HG03457 (cell line): ENCODE results near the gene USP10.
A peak's percentile ranks its signal among the peaks of the same experiment; 100 is the strongest.

Experiments used
- ATAC-seq: cut with Tn5 transposase; IDR thresholded peaks from one replicate; pipeline ENCODE4 v1.9.1; 2021; ENCODE audit warnings: moderate number of reproducible peaks; ENCODE audit not compliant: unreplicated experiment

Gene USP10

DNA sequence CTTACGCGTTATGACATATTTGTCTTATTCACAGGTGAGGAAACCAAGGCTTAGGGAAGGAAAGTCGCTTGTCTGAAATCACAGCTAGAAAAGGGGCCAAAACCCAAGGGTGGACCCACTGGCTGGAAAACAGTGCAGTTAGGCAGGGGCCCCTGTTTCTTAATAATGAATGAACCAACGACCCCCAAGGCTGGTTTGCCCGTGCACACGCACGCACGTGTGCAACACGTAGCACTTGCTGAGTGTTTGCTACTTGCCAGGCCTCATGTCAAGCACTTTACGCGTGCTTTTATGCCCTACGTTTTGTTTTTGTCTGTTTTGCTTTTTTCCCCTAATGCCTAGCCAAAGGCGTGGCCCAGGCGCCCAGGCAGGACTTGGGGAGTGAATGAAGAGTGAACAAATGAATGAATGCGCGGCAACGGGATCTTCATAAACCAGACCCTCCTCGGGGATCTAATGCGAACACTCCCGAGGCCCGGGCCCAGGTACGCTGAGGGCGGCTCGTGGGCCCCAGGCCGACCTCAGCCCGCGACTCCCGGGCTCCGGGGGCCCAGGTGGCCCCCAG lies 571 bp upstream of the USP10 start:
- no peak for ATAC-seq

DNA sequence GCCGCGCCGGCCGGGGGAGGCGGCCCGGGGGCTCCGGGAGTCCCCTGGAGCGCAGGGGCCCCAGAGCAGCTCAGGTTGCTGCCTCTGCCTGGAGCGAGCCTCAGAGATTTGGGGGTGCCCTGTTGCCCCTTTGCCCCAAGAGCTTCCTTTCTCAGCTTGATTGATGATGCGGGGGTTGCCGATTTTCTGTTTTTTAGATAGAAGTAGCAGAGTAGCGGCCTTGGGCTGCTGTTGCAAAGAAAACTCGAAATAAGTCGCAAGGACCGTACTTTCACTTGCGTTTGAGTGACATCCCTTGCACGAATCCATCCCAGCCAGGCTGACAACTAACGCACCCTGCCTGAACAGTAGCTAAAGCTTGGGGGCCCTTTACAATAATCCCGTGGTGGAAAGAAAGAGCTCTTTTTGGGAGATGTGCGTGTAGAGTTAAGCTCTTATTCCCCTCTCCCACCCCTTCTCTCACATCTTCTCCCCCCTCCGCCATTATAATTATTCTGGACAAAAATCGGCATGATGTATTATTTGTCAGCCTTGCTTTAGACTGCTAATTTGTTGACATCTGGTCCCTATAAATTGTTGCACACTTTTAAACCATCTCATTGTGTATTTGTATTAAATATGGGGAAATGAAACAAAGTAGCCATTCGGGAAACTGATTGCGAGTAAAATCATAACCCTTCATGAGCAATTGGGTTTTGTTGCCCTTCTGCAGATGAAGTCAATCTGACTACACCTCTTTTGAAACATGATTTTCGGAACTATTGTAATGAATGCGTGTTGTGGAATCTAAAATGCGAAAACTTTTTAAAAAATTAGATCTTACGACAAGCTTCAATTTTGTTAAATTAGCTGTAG lies 873 bp downstream of the USP10 start:
- ATAC-seq: peak; percentile 24

DNA sequence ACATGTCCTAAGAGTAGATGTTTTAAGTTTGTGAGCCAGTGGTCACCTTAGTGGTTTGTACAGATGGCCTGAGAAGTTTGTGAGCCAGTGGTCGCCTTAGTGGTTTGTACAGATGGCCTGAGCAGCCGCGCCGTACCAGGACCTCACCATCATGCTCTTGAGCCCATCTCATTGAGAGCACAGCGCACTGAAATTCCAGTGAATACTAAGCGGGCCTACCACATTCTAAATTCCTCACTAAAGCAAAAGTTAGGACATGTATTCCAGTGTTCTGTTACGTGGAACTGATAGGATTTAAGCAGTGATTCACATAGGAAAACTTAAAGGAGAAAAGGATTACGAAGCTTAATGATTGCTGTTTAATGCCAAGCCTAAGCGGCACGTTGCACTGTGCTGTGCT lies 3.9 kb downstream of the USP10 start:
- ATAC-seq: no peak

- ATAC-seq: no peak
These were observed 4.5 kb downstream of the USP10 start for GRCh38 chr16:84704253-84704652.

DNA sequence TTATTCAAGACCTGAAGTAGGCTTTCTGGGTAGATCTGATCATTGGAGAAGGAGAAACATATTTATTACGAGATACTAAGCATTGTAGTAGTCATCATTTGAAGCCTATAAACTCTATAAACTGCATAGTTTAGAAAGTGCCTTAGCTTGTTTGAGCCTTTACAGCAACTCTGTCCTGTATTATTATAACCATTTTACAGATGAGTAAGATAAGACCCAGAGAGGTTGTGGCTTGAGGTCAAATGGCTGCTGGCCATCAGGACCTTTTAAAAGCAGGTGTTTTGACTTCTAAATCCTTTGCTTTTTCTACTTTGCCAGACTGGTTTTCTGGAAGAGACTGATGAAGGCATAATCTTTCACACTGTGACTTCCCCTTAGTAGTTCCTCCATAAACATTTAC lies 7.1 kb downstream of the USP10 start:
- no peak for ATAC-seq

GRCh38 chr16:84709609-84710008 lies 9.8 kb downstream of the USP10 start:
- no peak for ATAC-seq

DNA sequence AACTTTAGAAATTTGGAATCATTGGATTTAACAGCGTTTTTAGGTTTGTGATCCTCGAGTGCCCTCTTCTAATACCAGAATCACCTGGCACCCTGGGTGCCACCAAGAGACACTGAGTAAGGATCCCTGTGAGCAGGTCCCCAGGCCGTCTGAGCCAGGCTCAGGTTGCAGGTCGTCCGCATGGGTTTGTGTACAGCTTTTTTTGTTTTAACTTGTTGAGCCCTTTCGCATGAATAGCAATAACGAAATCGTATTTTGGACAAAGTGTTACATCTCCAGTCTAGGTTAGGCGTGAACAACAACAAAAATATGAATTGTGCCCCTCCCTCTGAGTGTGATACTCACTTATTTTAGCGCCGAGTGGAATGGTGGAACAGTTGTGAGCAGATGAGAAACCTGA lies 10.9 kb downstream of the USP10 start:
- ATAC-seq: no peak

DNA sequence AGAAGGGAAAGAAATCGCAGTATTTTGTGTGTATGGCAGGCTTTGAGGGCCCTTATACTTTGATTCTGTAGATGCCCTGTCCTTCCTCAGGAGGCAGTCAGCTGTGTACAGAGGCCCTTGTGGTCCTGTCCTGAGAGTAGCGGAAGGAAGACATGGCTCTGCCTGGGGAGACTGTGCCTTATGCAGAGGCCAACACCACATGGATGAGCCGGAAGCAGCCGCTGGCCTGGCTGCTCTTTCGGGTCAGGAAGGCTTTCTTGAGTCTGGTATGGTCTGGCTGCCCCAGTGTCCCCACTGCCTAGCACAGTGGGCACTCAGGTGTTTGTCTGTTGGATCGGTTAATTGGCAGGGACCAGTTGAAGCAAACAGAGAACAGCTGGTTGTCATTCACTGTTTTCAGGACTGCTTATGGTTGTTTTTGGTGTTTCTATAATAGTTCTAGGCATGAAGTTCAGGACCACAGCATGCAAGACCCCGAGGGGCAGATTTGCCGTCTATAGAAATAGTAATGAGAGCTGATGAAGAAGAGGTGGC lies 12.4 kb downstream of the USP10 start:
- ATAC-seq: no peak

DNA sequence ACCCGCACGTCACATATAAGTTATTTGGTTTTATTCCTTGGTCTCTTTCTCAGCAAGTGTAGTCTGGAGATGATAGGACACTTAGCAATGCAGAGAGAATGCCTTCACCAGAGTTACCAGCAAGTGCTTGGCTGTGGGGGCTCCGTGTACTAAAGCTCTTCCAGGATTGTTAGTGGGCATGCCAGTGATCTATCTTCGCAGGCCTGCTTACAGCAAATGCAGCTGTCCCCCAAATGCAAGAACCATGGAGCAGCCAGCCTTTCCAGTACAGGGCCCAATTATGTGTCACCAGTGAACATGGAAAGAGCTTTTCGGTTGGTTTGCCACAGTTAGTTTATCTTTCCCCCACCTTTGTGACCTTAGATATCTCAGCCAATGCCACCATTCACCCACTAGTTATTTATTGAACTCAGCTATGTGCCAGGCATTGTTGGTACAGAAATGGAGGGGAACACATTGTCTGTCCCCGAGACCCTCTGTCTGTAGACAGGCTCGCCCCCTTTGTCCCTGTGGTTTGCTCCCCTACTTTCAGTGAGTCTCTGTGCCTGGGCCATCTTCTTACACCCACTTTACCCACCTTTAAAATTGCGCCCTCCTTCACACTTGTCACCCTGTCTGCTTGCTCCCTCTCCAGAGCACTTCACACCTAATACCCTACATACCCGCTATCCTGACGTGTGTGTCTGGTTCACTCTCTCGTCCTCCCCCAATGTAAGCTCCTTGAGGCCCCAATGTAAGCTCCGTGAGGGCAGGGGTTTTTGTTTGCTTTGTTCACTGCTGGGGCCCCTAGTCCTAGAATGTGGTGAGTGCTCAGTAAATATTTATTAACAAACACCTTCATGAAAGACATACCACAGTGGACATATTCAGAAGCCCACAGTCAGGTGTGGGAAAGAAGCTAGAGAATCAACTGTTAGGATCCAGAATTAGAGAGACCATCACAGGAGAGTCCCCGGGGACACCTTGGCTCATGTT lies 13.3 kb downstream of the USP10 start:
- ATAC-seq: no peak

DNA sequence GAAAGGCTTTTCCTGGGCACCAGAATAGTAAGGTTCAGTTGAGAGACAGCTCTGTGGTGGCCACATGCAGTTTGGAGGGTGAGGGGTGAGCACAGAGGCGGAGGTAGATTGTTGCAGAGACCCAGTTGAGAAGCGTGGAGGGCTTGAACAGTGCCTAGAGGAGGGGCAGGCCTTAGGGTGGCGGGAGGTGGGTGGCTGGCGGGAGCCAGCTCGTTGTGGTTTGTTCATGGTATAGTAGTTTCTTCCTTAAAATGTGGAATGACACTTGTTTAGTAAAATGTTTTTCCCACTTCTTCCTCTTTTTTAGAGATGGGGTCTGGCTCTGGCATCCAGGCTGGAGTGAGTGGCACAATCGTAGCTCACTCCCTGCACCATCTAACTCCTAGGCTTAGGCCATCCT lies 14.2 kb downstream of the USP10 start:
- ATAC-seq: no peak

DNA sequence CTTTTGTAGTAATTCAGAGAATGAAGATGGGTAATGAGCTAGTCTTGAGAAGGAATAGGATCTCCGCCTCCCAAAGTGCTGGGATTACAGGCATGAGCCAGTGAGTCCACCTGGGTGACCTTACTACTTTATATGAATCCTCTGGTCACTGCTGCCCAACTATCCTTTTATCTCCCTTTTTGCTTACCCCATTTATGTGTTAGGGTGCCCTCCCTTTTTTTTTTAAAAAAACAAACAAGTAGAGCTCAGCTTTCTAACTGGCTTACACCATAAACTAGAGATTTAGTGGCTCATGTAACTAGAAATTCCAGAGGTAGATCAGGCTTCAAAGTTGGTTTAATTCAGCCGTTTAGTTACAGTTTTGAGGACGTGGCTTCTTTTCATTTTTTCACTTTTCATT lies 15.6 kb downstream of the USP10 start:
- ATAC-seq: no peak

DNA sequence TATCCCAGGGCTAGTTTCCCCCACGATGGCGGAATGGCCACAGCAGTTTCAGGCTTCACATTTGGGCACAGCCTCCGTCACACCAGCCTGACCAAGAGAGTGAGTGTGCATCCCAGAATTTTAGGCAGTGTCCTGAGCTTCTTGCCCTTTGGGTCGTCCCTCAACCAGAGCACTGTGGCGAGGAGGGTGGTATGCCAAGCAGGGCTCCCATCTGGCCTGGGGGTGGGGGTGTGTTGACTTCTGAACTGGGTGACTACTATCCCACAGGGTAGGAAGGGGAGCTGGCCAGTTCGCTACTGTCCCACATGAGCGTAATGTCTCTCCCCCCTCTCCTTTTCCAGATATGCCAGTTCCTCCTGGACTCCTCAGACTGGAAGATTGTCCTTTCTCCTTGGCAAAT lies 16.1 kb downstream of the USP10 start:
- ATAC-seq: no peak

DNA sequence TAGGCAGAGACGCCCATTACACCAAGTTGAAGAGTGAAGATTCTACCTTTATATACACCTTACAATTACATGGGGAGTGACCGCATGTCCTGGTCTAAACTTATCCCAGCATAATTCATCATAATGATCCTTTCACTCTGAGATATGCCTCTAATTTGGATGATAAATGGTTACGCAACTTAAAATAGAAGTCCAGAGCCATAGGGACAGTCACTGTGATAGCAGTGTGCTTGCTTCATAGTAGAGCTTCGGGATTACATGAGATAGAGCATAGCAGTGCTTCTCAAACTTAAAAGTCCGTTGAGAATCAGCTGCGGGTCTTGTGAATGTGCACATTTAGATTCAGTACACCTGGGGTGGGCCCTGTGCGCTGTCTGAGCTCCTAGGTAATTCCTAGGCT lies 16.9 kb downstream of the USP10 start:
- no peak for ATAC-seq

DNA sequence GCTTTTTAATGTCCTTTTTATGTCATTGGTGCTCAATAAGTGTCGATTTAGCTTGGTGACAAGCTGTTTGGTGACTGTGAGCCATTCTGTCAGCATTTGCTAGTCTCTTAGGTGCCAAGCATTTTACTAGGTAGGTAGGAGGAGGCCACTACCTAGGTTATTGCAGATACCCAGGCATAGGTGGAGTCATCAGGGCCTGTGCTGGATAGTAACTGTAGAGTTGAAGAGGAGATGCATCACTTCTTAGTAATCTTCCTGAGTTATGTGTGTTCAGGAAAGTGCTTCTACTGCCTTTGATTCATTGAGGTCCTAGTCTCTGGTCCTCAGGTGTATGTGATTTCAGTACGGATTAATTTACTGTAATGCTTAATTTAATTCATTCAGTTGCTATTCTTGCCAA lies 17.7 kb downstream of the USP10 start:
- ATAC-seq: no peak

DNA sequence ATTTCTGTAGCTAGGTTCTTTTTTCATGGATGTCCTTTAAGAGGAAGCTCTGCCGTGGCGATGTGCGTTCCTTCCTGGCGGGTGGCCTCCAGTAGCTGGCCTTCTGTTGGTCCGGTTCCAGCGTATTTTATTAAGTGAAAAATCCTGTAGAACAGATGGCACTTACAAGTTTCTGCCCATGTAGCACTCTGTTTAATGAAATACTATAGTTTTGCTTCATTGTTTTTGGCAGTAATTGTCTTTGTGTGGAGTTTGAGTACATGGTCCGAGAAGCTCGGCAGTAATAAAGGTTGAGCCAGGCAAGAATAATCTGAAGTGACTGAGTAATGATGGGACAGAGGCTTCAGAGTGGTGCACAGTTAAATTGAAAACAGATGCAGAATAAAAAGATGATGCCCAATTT lies 20.4 kb downstream of the USP10 start:
- no peak for ATAC-seq

- ATAC-seq: no peak
These were observed 22.3 kb downstream of the USP10 start for GRCh38 chr16:84722068-84722467.

DNA sequence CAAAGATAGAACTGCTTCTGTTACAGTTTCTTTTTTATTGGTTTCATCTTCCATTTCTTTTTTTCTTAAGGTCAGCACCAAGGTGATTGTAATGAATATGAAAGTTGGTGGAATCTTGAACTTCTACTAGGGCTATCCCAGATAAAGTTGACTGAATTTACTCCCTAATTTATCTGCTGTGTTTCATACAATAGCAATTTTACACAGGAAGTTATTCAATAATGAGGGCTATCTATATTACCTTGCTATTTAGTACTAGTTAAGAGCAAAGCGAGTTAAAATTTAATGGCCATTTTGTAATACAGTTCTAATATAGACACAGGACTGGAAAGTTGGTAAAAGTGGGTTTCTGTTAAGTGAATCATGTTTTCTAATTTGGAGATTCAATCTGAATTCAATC lies 24.1 kb downstream of the USP10 start:
- no peak for ATAC-seq

GRCh38 chr16:84724606-84725309 lies 25.0 kb downstream of the USP10 start:
- no peak for ATAC-seq

- ATAC-seq: no peak
These were observed 25.8 kb downstream of the USP10 start for GRCh38 chr16:84725481-84726078.

DNA sequence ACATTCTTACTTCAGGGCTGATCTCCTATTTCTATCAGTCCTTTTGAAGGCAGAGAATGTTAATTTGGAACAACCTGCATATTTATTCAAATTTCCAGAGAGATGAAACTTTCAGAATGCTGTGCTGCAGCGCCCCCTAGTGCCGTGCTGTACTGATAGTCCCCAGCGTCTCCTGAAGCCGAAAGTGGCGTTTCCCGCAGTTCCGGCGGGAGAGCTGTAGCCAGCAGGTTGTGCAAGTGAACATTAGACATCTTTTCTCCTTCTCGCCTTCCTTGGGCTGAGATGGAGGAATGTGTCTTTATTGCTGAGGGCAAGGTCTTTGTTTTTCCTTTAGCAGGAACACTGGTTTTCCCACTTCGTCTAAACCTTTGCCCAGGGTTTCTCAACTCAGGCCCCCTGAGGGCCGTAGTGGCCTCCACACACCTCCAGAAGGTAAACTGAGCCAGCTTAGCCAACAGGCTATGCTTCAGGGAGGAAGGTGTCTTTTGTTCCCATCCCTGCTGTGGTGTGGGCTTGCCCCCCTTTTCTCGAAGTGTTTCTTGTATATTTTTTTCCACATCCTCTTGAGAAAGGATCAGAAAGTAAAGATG lies 26.4 kb downstream of the USP10 start:
- no peak for ATAC-seq
